Glutamatergic neuron (in vitro differentiated cells): Measurements from ENCODE around the gene MAPK8. TPM values are rescaled to one million over a fixed set of nuclear protein-coding genes. Genes with fewer than 3 reads are reported as not detected.
"Not testable (repeated sequence)": the region's sequence is repeated elsewhere in the genome, so short reads cannot be mapped to it uniquely, and the experiment has no call there.

Source experiments
- DNase-seq: peaks from one replicate; pipeline ENCODE4 v3.0.0; 2022
- H3K27ac Mint-ChIP-seq: one replicate; pipeline ENCODE4 v1.8.0; 2020; ENCODE audit warnings: mild to moderate bottlenecking, mixed read lengths, inconsistent platforms; ENCODE audit not compliant: unreplicated experiment
- H3K27me3 Mint-ChIP-seq: one replicate; pipeline ENCODE4 v1.8.0; 2020; ENCODE audit warnings: mild to moderate bottlenecking, moderate library complexity, mixed read lengths, inconsistent platforms; ENCODE audit not compliant: unreplicated experiment
- H3K36me3 Mint-ChIP-seq: one replicate; pipeline ENCODE4 v1.8.0; 2020; ENCODE audit warnings: mild to moderate bottlenecking, mixed read lengths, inconsistent platforms; ENCODE audit not compliant: unreplicated experiment
- H3K4me1 Mint-ChIP-seq: one replicate; pipeline ENCODE4 v1.8.0; 2020; ENCODE audit warnings: mild to moderate bottlenecking, low read depth, mixed read lengths, inconsistent platforms; ENCODE audit not compliant: unreplicated experiment
- H3K4me3 Mint-ChIP-seq: one replicate; pipeline ENCODE4 v1.8.0; 2020; ENCODE audit warnings: mild to moderate bottlenecking, mixed read lengths, inconsistent platforms; ENCODE audit not compliant: unreplicated experiment
- H3K9me3 Mint-ChIP-seq: one replicate; pipeline ENCODE4 v1.8.0; 2020; ENCODE audit warnings: mild to moderate bottlenecking, moderate library complexity, mixed read lengths, inconsistent platforms; ENCODE audit not compliant: unreplicated experiment
- CTCF ChIP-seq: fragments of 200-600 bp; sonication (generic); IDR thresholded peaks from one replicate; pipeline ENCODE4 v1.5.0; 2021; ENCODE audit not compliant: partially characterized antibody, unreplicated experiment
- total RNA-seq: library from RNA; stranded (reverse); fragmentation: NEBNext Ultra II Directional; extraction: Animal tissue kit (Norgen Biotek cat#: 25700); gene quantifications from one replicate; pipeline ENCODE4 v1.2.1, GENCODE V29; 2021; ENCODE audit not compliant: unreplicated experiment

MAPK8 gene
- total RNA-seq, 1 donor from 2014 or later = 317 TPM

- peaks cover 6% of the 10 kb centered on the region for H3K27me3 Mint-ChIP-seq
- H3K9me3 Mint-ChIP-seq = peaks cover 13% of the 10 kb centered on the region
- H3K36me3 Mint-ChIP-seq = peaks cover 24% of the 10 kb centered on the region
- TF ChIP-seq CTCF = no peak
- H3K4me1 Mint-ChIP-seq = peaks cover 47% of the 10 kb centered on the region
- peak overlapping the region; percentile 75 for H3K4me3 Mint-ChIP-seq
- peak overlapping the region; percentile 90 for H3K27ac Mint-ChIP-seq
- DNase-seq = no peak
Measured at GRCh38 chr10:48343921-48344598, 37.6 kb downstream of the MAPK8 start.

GRCh38 chr10:48346248-48346647 lies 39.8 kb downstream of the MAPK8 start:
- DNase-seq = peak; percentile 61
- peak; percentile 44 for TF ChIP-seq CTCF
- Mint-ChIP-seq H3K4me1 (peaks cover 37% of the 10 kb centered on the region), H3K36me3 (peaks cover 30% of the 10 kb centered on the region), H3K9me3 (peaks cover 24% of the 10 kb centered on the region), H3K27me3 (peaks cover 11% of the 10 kb centered on the region)
- not testable (repeated sequence) for H3K27ac Mint-ChIP-seq, H3K4me3 Mint-ChIP-seq

GRCh38 chr10:48347539-48347938 lies 41.1 kb downstream of the MAPK8 start:
- Mint-ChIP-seq H3K4me3 (peak overlapping the region; percentile 9), H3K9me3 (peaks cover 21% of the 10 kb centered on the region)

GRCh38 chr10:48347943-48348342 lies 41.5 kb downstream of the MAPK8 start:
- H3K9me3 Mint-ChIP-seq = peaks cover 21% of the 10 kb centered on the region
- H3K27me3 Mint-ChIP-seq = not testable (repeated sequence)

More at GRCh38 chr10:48347539-48347938, 41.1 kb downstream of the MAPK8 start:
- peaks cover 30% of the 10 kb centered on the region for H3K36me3 Mint-ChIP-seq
- peaks cover 30% of the 10 kb centered on the region for H3K4me1 Mint-ChIP-seq
- DNase-seq, H3K27ac Mint-ChIP-seq, H3K27me3 Mint-ChIP-seq: not testable (repeated sequence)

GRCh38 chr10:48353246-48353645 lies 46.8 kb downstream of the MAPK8 start:
- H3K27me3 Mint-ChIP-seq = peaks cover 7% of the 10 kb centered on the region
- TF ChIP-seq CTCF = no peak
- H3K27ac Mint-ChIP-seq = no peak overlapping the region
- DNase-seq = no peak
- H3K36me3 Mint-ChIP-seq = peaks cover 14% of the 10 kb centered on the region
- H3K4me3 Mint-ChIP-seq = no peak overlapping the region
- H3K9me3 Mint-ChIP-seq = peaks cover 21% of the 10 kb centered on the region
- H3K4me1 Mint-ChIP-seq = peaks cover 5% of the 10 kb centered on the region

More at GRCh38 chr10:48347943-48348342, 41.5 kb downstream of the MAPK8 start:
- Mint-ChIP-seq H3K27ac (peak overlapping the region; percentile 25), H3K4me3 (peak overlapping the region; percentile 9), H3K36me3 (peaks cover 30% of the 10 kb centered on the region), H3K4me1 (peaks cover 27% of the 10 kb centered on the region)
- not testable (repeated sequence) for DNase-seq

- Mint-ChIP-seq H3K9me3 (peaks cover 3% of the 10 kb centered on the region), H3K4me3 (no peak overlapping the region), H3K27me3 (no peaks in the 10 kb centered on the region), H3K36me3 (no peaks in the 10 kb centered on the region), H3K27ac (no peak overlapping the region), H3K4me1 (peaks cover 30% of the 10 kb centered on the region)
- no peak for TF ChIP-seq CTCF
- no peak for DNase-seq
Measured at GRCh38 chr10:48357631-48358030, 51.2 kb downstream of the MAPK8 start.
